HG03060 (cell line): ENCODE results near the gene BIK.

Source experiments
- ATAC-seq: cut with Tn5 transposase; IDR thresholded peaks from one replicate; pipeline ENCODE4 v1.9.1; 2021; ENCODE audit warnings: low read depth, moderate number of reproducible peaks; ENCODE audit not compliant: unreplicated experiment

The BIK gene

GRCh38 chr22:43158778-43159483, 48.4 kb downstream of the BIK start:
- ATAC-seq = no peak

GRCh38 chr22:43159484-43160178, 49.1 kb downstream of the BIK start:
- ATAC-seq = no peak

GRCh38 chr22:43160497-43161126, 50.1 kb downstream of the BIK start:
- no peak for ATAC-seq

GRCh38 chr22:43162412-43163150, 52.0 kb downstream of the BIK start:
- ATAC-seq = no peak

- no peak for ATAC-seq
Observed at GRCh38 chr22:43163241-43163795, 52.8 kb downstream of the BIK start.

- ATAC-seq = no peak
Observed at GRCh38 chr22:43164636-43165035, 54.1 kb downstream of the BIK start.

GRCh38 chr22:43166132-43166930, 55.8 kb downstream of the BIK start:
- ATAC-seq = no peak

GRCh38 chr22:43167001-43167589, 56.5 kb downstream of the BIK start:
- no peak for ATAC-seq

GRCh38 chr22:43168471-43169309, 58.1 kb downstream of the BIK start:
- no peak for ATAC-seq

GRCh38 chr22:43169310-43170130, 59.0 kb downstream of the BIK start:
- ATAC-seq = no peak

GRCh38 chr22:43170131-43170480, 59.6 kb downstream of the BIK start:
- no peak for ATAC-seq

- ATAC-seq = no peak
Observed at GRCh38 chr22:43171019-43171491, 60.5 kb downstream of the BIK start.

- no peak for ATAC-seq
Observed at GRCh38 chr22:43171607-43172006, 61.1 kb downstream of the BIK start.

GRCh38 chr22:43172191-43172590, 61.6 kb downstream of the BIK start:
- no peak for ATAC-seq

GRCh38 chr22:43173566-43173965, 63.0 kb downstream of the BIK start:
- no peak for ATAC-seq

- no peak for ATAC-seq
Observed at GRCh38 chr22:43173976-43174720, 63.6 kb downstream of the BIK start.

- no peak for ATAC-seq
Observed at GRCh38 chr22:43174941-43175531, 64.5 kb downstream of the BIK start.
